IPS DF 19.7 (cell line): Measurements from ENCODE around the gene HOXC9.

Experiments
- DNase-seq: peaks from one replicate; pipeline ENCODE4 v3.0.0-alpha.2; 2013; ENCODE audit warnings: low read depth, low spot score

The HOXC9 gene

DNA sequence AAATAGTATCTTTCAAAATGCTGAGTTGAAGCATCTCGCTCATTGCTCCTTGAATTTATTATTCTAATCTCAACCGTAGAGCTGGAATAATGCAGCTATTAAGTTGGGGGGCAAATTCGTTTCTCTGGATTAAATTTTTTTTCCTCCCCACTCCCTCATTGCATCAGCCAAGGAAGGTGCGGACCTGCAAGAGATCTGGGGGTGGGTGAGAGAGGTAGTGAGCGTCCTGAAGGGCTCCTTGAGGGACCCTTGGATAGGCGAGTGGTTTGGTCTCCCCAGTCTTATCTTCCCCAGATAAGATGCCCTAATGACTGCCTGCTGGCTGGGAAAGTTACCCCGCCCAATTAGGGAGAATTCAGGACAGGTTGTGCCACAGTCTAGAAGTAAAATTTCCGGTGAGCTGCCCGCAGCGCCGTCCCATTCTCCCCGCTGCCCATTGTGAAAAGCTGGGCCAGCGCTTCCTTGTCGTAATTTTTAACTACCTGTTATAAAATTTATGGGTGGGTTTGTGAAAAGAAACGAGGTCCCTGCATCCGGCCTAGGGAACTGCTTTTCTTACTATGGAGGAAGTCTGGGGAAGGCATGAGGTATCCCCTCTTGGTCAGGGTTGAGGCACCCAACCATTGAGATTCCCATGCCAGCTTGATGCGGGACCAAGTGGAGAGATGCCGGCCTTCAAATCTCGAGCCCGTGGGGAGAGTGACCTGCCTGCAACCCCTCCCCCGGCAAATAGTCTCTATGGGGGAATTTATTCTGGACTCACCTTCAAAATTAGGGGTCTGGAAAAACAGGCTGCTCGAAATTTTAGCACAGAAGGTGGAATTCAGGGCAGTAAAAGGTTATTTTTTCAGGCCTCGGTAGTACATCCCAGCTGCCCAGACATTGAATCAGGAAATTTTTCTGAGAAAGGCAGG, 15.3 kb downstream of the HOXC9 start:
- no peak for DNase-seq

DNA sequence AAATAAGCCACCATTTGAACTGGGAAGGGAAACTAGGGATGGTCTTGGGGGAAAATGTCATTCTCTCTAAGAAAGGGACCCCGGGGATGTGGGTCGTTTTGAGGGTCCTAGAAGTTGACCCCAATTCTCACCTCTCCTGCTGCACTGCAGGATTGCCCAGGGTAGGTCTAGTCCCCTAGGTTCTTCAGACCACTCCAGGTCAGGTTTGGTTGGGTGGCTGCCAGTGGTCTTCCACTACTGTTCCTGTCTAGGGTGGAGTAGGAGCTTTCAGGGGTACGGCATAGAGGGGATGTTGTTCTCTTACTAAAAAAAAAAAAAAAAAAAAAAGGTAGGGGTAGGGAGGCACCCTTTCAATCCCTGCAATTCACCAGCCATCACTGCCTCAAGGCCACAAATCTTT, 16.1 kb downstream of the HOXC9 start:
- DNase-seq = no peak

DNA sequence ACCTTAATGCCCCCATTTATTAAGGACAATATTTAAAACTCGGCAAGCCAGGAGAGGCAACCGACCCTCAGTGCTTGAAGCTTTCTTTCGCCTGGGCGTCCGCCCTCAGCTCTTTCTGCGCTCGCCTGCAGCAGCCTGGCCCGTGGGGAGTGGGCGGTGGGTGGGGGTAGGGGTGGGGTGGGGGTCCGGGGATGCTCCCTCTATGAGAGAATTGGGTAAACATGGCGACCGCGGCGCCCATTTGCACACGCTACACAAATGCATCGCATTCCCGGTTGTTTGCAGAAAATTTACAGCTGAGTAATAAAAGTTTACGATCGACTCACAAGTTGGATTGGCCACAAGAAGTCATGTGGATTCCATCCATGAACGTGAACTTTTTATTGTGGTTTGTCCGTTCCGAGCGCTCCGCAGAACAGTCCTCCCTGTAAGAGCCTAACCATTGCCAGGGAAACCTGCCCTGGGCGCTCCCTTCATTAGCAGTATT, 16.6 kb downstream of the HOXC9 start:
- DNase-seq = no peak

DNA sequence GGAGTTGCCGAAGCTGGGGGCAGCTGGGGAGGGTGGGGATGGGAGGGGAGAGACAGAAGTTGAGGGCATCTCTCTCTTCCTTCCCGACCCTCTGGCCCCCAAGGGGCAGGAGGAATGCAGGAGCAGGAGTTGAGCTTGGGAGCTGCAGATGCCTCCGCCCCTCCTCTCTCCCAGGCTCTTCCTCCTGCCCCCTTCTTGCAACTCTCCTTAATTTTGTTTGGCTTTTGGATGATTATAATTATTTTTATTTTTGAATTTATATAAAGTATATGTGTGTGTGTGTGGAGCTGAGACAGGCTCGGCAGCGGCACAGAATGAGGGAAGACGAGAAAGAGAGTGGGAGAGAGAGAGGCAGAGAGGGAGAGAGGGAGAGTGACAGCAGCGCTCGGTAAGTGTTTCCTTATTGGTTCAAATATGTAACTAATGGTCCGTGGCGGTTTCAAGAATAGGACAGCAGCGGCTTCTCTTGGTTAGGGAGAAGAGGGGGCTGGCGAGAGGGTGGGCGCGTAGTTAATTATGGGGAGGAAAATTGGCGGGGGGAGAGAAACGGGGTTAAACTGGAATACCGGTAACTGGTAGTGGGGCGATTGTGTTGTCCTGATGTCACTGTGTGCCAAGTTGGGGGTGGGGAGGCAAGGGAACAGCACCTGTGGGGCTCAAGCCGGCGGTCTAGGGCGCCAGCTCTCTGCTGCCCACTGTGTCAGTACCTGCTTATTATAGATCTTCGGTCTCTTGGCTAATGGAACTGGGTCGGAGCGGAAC, 17.2 kb downstream of the HOXC9 start:
- DNase-seq = no peak

DNA sequence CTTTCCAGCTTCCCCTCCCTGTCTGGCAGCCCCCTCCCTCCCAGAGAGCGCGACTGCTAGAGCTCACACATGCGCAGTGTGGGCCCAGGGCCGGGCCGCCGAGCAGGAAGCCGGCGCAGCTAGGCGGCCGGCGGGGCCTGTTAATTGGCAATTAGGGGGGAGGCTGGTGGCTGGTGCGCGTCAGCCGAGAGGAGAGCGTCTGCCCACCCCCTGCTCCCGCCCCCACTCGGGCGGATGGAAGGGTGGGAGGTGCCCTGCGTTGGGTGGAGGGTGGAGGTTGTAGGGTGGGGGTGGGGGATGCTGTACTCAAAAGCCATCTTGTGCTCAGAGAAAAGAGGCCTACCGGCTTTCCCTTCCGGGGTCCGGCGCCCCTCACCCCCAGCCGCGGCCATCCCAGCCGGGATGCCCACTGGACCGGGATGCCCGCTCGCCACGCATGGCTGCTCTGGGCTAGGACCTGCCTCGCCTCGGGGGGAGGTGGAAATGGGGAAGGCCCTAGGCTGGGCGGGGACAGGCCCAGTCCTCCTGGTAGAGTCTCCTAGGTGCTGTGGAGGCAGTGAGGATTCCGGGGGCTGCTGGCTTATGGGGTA, 18.0 kb downstream of the HOXC9 start:
- no peak for DNase-seq

DNA sequence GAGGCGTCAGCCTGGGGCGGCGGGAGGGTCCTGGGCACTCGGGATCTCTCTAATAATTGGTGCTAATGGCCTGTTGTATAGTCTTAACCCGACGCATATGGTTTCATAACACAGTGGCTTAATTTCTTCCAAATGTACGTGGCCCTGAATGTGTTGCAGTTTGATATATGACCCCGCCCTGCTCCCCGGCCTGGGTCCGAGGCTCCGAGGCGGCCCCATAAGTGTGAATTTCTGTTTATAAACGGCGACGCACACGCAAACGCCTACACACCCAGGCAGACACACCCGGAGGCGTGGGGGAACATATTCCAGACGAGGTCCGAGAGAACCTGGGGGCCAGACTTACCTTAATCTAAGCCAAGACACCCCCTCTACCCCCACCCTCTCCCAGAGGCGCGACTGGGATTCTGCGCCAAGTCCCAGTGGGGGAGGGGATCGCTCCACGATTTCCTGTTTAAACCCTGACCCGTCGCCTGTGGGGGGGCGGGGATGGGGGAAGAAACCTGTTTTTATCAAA, 18.6 kb downstream of the HOXC9 start:
- no peak for DNase-seq

DNA sequence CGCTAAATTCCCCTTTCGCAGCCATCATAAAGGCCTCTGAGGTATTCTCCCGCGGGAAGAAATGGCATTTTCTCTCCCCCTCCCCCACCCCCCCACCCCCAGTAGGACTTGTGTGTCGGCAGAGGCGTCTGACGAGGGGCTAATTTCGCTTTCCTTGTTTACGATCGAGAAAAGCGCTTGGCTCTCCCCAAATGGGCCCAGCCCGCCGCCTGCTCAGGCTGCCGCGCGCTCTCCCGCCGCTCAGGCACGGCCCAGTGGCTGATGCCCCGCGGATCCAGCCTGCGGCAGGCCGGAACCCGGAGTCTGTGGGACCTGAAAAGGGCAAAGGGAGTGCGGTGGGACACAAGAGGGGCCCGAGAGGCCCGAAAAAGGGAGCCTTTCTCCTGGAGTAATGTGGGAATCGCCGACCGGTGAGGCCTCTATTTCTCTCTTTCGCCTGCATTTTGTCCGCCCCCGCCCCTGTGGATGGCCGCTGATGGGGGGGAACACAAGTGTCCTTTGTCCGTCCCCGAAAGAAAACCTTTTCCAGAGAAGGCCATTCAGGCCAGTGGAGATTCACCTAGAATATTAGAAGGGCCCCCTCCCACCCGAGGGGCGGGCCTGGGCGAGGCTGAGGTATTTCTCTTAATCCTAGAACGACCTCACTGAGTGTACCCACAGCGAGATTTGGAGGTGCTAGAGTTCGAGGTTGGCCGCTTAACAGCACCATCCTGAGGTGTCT, 19.3 kb downstream of the HOXC9 start:
- no peak for DNase-seq

DNA sequence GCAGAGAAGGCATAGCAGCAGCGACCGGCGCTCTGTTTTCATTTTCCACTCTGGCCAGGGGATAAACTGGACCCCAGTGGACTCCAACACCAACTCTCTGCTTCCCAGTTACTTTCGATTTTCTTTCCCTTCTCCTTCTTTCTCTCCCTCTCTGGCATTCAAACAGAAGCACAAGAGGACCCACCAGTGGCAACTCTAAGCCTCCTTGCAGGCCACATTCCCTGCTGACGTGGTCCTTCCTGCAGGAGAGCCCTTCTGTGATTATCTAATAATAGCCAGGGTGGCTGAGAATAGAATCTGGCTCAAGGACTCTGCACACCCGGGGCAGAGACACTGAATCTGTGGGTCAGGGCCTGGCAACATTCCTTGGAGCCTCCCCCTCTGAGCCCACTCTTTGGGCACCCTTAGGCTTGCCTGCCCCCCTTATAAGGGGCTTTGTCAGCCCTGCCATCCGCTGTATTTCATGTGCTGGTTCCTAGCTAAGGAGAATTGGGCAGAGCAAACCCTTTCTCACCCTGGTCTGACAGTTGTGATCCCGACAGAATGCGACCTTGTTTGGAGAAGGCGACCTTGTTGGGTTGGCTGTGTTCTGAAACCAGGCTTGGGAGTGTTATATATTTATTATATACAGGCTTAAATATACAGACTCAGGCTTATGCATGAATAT, 20.1 kb downstream of the HOXC9 start:
- no peak for DNase-seq

DNA sequence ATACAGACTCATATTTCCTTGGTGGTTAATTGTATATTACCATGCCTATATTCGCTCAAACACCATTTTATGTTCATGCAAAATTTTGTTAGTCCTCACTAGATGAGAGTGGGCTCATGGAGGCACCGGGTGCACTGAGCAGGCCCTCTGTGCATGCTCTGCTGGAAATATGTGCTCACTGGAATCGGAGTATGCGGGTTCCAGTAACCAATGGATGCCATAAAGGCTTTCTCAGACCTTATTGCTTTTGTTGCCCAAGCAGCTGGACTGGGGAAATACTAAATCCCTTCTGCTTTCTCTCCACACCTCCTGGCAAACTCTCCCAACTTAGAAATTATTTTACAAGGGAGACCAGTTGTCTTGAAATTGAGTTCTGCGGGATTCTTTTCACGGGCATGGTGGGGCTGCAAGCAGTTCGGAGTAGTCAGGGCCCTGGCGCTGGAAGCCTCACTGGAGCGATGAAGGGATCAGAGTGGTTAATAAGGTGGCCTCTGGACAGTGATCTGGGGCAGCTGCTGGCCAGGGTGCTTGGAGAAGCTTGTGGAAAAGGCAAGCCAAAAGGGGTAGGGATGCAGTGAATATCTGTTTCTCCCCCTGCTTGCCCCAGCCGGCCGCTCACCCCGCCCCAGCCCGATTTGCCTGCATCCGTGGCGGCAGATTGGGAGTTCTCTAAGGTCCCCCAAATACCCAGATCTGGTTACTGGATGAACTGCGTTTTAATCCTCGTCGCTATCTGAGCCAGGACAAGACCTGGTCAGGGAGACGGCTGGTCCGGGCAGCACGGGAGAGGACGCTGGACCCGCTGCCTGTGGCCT, 20.8 kb downstream of the HOXC9 start:
- DNase-seq = no peak

DNA sequence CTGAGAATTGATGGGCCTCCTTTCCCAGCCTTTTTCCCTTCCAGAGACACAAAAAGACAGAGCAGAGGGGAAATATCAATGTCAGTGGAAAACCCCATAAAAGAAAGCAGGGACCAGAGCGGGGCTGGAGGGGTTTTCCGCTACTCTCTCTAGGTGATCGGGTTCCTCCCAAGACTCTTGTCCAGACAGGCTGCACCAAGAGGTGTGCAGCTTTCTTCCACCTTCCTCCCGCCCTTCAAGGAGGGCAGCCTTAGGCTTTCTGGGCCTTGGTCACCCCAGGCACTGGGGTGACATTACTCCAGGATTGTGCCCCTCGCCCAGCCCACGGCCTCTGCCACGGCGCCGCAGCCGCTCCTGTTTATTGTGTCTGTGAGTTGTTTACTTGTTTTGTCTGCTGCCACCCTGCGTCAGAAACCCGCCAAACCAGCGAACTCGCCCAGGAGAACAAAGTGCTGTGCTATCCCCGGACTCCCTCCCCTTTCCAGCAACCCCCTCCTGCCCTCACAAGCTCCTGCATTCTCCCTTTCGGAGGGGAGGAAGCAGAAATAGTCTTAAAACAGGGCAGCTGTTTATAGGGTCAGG, 21.6 kb downstream of the HOXC9 start:
- no peak for DNase-seq

DNA sequence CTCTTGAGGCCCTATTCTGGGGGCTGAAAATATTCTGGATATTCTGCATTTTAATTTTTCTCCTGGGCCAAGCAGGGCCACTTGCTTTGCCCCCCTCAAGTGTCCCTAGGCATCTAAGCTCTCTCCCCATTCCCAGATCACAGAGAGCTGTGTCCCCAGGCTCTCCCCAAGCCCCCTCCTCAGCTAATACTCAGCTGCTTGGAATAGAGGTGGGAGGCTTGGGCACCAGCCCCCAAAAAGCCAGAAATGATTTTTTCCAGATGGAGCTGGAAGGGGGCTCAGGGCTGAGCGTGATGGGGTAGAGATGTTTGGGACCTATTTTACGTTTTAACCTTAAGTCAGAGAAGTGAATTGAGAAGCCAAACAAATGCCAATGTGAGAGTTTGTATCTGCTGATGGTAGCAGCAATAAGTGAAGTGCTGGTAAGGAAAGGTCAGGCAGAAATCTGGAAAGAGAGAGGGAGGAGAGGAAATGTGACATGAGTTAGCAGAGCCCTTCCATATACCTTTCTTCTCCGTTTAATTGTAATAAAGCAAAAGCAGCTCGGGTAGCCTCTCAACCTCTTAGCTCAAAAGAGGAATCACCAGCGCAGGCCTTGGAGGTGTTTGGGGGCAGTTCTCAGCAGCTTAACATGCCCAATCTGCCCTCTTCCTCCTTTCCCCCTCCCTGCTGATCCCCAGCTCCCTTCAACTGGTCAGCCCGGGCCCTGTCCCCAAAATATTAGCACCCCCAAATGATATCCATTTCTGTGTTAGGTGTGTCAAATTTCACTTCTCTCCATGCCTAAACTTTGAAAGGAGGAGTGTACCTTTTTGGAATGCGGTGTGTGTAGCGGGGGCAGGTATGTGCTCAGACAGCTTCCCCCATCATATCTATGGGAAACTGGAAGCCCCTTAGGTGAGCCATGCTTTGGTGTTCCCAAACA, 23.3 kb downstream of the HOXC9 start:
- no peak for DNase-seq

DNA sequence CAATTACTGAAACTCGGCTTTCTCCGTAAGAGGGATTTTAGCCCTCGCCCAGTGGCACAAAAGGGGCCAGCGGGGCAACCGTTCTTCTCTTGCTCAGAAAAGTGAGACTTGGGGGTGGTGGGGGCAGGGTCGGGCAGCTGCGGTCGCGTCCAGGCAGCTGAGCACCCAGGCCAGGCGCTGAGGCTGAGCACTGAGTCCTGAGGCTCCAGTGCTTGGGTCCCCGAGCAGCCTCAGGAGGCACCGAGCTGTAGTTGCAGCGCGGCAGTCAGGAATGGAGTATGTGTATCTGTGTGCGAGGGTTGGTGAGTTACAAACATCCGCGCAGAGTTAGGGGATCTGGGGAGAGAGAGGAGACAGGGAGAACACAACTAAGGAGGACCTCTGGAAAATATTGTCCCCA, 24.2 kb downstream of the HOXC9 start:
- no peak for DNase-seq

DNA sequence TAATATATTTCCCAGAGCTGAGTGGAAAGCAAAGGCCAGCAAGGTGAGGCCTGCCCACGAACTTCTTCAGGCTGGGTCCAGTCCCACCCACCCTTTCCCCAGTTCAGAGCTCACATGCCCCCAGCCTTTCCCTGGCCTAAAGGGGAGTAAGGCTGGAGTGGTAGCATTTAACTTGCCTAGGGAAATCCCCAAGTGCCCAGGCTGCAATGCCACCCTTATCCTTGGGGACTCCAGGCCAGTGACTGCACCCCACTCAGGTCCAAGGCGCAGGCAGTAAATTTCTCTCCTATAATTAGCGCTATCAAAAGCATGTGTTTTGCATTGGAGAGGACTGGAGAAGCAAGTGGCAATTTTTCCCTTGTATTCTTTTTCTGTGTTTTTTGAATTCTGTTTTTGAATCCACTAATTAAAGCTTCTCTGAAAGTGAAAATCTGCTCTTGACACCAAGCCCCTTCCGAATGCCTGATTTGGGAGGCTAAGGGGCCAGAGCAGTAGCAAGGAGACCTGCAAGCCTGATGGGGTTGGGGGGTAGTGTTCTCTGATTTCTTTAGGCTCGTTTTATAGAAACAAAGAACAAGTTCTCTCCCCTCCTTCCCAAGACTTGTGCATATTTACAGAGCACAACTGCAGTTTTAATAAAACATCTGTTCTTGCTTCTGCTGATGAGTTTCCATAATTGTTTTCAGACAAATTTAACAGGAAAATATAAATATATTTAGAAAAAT, 24.8 kb downstream of the HOXC9 start:
- no peak for DNase-seq

DNA sequence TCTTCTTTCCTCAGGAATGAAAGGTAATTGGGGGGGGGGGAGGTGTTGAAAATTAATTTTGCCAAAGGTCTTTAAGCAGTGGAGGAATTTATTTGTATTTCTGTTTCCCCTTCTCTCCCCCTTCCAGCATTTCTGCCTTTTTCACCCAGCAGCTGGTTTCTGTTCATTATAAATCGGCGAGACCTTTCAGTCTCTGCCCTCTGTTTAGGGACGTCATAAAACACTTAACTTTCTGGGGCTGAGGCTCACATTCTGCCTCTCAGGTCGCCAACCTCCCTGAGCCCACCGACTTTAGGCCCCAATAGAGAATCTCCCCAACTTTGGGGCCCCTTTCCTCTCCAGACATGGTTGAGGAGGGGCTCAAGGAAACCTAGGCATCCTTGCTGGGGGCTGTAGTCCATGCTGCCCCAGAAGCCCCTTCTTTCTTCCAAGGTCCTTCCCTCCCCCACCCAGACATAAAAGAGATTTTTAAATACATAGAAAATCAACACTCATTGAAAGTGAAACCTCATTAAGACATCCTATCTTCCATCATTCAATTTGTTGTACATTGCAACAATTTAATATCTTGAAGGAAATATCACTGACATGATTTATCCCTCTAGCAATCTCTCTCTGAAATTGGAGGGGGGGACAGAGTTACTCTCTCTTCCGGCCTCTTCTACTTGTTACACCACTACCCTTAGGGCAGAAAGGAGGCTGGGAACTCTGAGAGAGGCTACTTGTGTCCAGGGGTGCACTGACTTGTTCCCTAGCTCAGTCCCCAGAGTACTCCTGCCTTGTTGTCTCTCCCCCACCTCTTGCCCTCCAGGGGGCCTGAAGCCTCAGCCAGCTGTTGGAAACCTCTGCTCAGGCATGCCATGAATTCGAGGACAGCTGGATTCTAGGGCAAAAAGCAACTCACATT, 25.8 kb downstream of the HOXC9 start:
- no peak for DNase-seq

DNA sequence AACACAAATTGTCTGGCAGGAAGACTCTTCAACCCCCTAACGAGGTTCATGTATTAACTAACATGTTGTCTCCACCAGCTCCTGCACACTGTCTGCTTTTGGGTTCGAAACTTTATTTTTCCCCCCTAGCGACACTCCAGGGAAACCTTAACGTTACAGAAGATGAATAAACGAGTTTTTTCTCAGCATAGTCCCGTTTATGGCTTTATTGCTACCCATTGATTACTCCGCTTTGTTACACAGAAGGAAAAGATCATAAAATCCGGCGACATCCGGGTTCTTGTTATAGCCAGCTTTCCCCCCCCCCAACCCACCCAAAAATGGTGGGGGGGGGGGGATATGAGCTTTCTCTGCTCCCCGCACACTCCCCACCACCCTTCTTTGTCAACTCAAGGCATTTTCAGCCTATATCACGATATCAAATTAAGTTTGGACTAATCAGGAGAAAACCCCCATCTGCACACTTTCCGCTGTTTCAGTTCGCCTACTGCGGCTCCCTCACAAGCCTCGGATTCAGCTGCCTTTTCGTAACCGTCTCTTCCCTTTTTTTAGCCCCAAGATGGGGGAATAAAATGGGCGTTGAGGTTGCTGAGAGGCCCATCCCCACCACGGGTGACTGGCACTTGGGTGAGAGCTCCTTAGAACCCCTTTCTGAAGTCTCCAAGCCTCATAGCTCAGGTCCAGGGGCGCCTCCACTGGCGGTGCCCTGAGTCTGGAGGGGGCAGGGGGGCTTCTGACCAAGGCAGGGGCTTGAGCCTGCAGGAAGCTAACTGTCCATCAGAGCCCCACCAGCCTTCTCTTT, 26.9 kb downstream of the HOXC9 start:
- no peak for DNase-seq

DNA sequence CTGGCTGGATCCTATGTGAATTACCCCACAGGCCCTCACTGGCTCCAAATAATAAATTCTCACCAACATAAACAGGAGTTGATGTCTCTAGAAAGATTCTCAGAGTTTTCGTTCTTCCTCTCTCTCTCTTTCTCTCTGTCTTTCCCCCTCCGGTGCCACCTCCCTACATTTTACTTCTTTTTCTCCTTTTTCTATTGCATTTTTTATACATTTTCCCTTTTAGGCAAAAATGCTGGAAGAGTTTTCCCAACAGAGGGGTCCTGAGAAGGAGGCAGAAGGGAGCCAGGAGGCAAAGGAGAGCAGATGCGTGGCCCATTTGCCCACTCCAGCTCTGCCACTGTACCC, 27.5 kb downstream of the HOXC9 start:
- DNase-seq = no peak
